DND-41 (cell line): Measurements from ENCODE around the gene EGFLAM.

Source experiments
- ATAC-seq: fragments of 200-7000 bp; cut with Tn5 transposase; 3 replicates; pipeline ENCODE4 v1.9.1; 2021; ENCODE audit warnings: low read depth; ENCODE audit not compliant: insufficient read depth
- DNase-seq: peaks from one replicate; pipeline ENCODE4 v3.0.0-alpha.2; 2020
- H2AFZ ChIP-seq: 2 replicates; pipeline ENCODE4 v1.6.0; 2012; ENCODE audit warnings: low read depth, low read length
- H3K27ac ChIP-seq: 2 replicates; pipeline ENCODE4 v1.5.1; 2012; ENCODE audit warnings: low read length, inconsistent platforms
- H3K27me3 ChIP-seq: fragments of 200-600 bp; sonication (generic); 2 replicates; pipeline ENCODE4 v1.6.0; 2012; ENCODE audit warnings: low read length, mild to moderate bottlenecking, inconsistent platforms; ENCODE audit not compliant: insufficient read depth, poor library complexity
- H3K36me3 ChIP-seq: 2 replicates; pipeline ENCODE4 v1.5.1; 2012; ENCODE audit warnings: low read length, inconsistent platforms; ENCODE audit not compliant: insufficient read depth
- H3K4me1 ChIP-seq: 2 replicates; pipeline ENCODE4 v1.5.1; 2012; ENCODE audit warnings: mild to moderate bottlenecking, low read length; ENCODE audit not compliant: insufficient read depth
- H3K4me2 ChIP-seq: 2 replicates; pipeline ENCODE4 v1.6.0; 2012; ENCODE audit warnings: mild to moderate bottlenecking, moderate library complexity, low read length, inconsistent platforms; ENCODE audit not compliant: insufficient read depth
- H3K4me3 ChIP-seq, 2 experiments: fragments of 200-600 bp in 1 of 2; shearing (Covaris generic) in 1 of 2; 2 replicates each; pipeline ENCODE4 v1.5.1; 2012 to 2016; ENCODE audit warnings: inconsistent platforms in 2 of 2, low read length in 2 of 2, mild to moderate bottlenecking in 2 of 2, low read depth in 1 of 2, moderate library complexity in 1 of 2
- H3K79me2 ChIP-seq: 2 replicates; pipeline ENCODE4 v1.6.0; 2012; ENCODE audit warnings: low read length, inconsistent platforms; ENCODE audit not compliant: insufficient read depth
- H3K9ac ChIP-seq: 2 replicates; pipeline ENCODE4 v1.6.0; 2012; ENCODE audit warnings: low read depth, mild to moderate bottlenecking, inconsistent platforms, low read length, moderate library complexity
- H3K9me3 ChIP-seq: 2 replicates; pipeline ENCODE4 v1.5.1; 2012; ENCODE audit warnings: low read length, moderate library complexity, mild to moderate bottlenecking, inconsistent platforms; ENCODE audit not compliant: insufficient read depth, severe bottlenecking
- H4K20me1 ChIP-seq: 2 replicates; pipeline ENCODE4 v1.6.0; 2012; ENCODE audit warnings: low read length; ENCODE audit not compliant: insufficient read depth
- CTCF ChIP-seq: IDR thresholded peaks from 2 replicates; pipeline ENCODE4 v1.5.1; 2012; ENCODE audit warnings: borderline replicate concordance, low read length, moderate library complexity, mild to moderate bottlenecking; ENCODE audit not compliant: poor library complexity, severe bottlenecking; ENCODE audit errors: extremely low read depth
- EZH2 ChIP-seq: IDR thresholded peaks from 3 replicates; pipeline ENCODE4 v1.6.1; 2012; ENCODE audit warnings: borderline replicate concordance, low read depth, mild to moderate bottlenecking, moderate library complexity, low read length, inconsistent platforms; ENCODE audit not compliant: severe bottlenecking

The EGFLAM gene

GRCh38 chr5:38400365-38400764, 142.0 kb downstream of the EGFLAM start:
- DNase-seq (no peak), ATAC-seq (no peak)
- H3K9ac ChIP-seq = no peak overlapping the region
- H3K79me2 ChIP-seq = no peaks in the 10 kb centered on the region
- H2AFZ ChIP-seq = no peak overlapping the region
- no peaks in the 10 kb centered on the region for H4K20me1 ChIP-seq
- no peak overlapping the region for H3K27ac ChIP-seq
- no peak overlapping the region for H3K4me3 ChIP-seq
- H3K27me3 ChIP-seq = peaks cover 18% of the 10 kb centered on the region
- no peak overlapping the region for H3K4me2 ChIP-seq
- TF ChIP-seq CTCF (no peak), EZH2 (no peak)
- H3K4me1 ChIP-seq = peaks cover 3% of the 10 kb centered on the region; the same call in 1 of the 2 replicates
- H3K36me3 ChIP-seq = no peaks in the 10 kb centered on the region
- no peaks in the 10 kb centered on the region for H3K9me3 ChIP-seq

GRCh38 chr5:38401145-38401544, 142.8 kb downstream of the EGFLAM start:
- H2AFZ ChIP-seq = no peak overlapping the region
- H4K20me1 ChIP-seq = no peaks in the 10 kb centered on the region
- H3K9me3 ChIP-seq = no peaks in the 10 kb centered on the region
- TF ChIP-seq EZH2 (no peak), CTCF (no peak)
- peaks cover 3% of the 10 kb centered on the region; the same call in 1 of the 2 replicates for H3K4me1 ChIP-seq
- ATAC-seq (no peak), DNase-seq (no peak)
- no peak overlapping the region for H3K4me3 ChIP-seq
- H3K36me3 ChIP-seq = no peaks in the 10 kb centered on the region
- H3K27me3 ChIP-seq = peaks cover 13% of the 10 kb centered on the region
- no peak overlapping the region for H3K27ac ChIP-seq
- no peak overlapping the region for H3K4me2 ChIP-seq
- H3K79me2 ChIP-seq = no peaks in the 10 kb centered on the region
- no peak overlapping the region for H3K9ac ChIP-seq

- no peak for TF ChIP-seq CTCF
- TF ChIP-seq EZH2 = no peak
- no peak overlapping the region for H3K27ac ChIP-seq
- H3K27me3 ChIP-seq = peaks cover 8% of the 10 kb centered on the region
- H4K20me1 ChIP-seq = no peaks in the 10 kb centered on the region
- no peaks in the 10 kb centered on the region for H3K9me3 ChIP-seq
- no peaks in the 10 kb centered on the region for H3K79me2 ChIP-seq
- H3K9ac ChIP-seq = no peak overlapping the region
- no peak for DNase-seq
- H3K36me3 ChIP-seq = no peaks in the 10 kb centered on the region
- no peak overlapping the region for H3K4me3 ChIP-seq
- no peak for ATAC-seq
- peaks cover 3% of the 10 kb centered on the region; the same call in 1 of the 2 replicates for H3K4me1 ChIP-seq
- no peak overlapping the region for H2AFZ ChIP-seq
- no peak overlapping the region for H3K4me2 ChIP-seq
Observed at GRCh38 chr5:38403406-38403805, 145.0 kb downstream of the EGFLAM start.
